Loucy (cell line): ENCODE results near the gene F11.
"Not testable (repeated sequence)": the region's sequence is repeated elsewhere in the genome, so short reads cannot be mapped to it uniquely, and the experiment has no call there.

Experiments used
- H2AFZ ChIP-seq: fragments of 200-600 bp; sonication (generic); 2 replicates; pipeline ENCODE4 v1.6.0; 2016; ENCODE audit warnings: antibody characterized with exemption, mild to moderate bottlenecking, low read length, moderate library complexity
- H3F3A ChIP-seq: fragments of 200-600 bp; 2 replicates; pipeline ENCODE4 v1.6.0; 2016; ENCODE audit warnings: antibody characterized with exemption, low read depth, mild to moderate bottlenecking
- H3K27me3 ChIP-seq: fragments of 200-600 bp; sonication (generic); 2 replicates; pipeline ENCODE4 v1.6.1; 2014; ENCODE audit warnings: low read length, mild to moderate bottlenecking; ENCODE audit not compliant: insufficient read depth, poor library complexity, severe bottlenecking
- H3K36me3 ChIP-seq: fragments of 200-600 bp; sonication (generic); 2 replicates; pipeline ENCODE4 v1.6.1; 2016; ENCODE audit warnings: low read length; ENCODE audit not compliant: insufficient read depth
- H3K4me1 ChIP-seq: fragments of 200-600 bp; sonication (generic); 2 replicates; pipeline ENCODE4 v1.5.1; 2014; ENCODE audit warnings: low read length, mild to moderate bottlenecking; ENCODE audit not compliant: insufficient read depth, poor library complexity, severe bottlenecking
- H3K4me2 ChIP-seq: fragments of 200-600 bp; sonication (generic); 2 replicates; pipeline ENCODE4 v1.6.0; 2014; ENCODE audit warnings: antibody characterized with exemption, low read length, low read depth, mild to moderate bottlenecking; ENCODE audit not compliant: poor library complexity, severe bottlenecking
- H3K4me3 ChIP-seq: fragments of 200-600 bp; sonication (generic); 2 replicates; pipeline ENCODE4 v1.5.1; 2014; ENCODE audit warnings: low read length, mild to moderate bottlenecking, mixed read lengths; ENCODE audit not compliant: poor library complexity, severe bottlenecking
- H3K79me2 ChIP-seq: fragments of 200-600 bp; sonication (generic); 2 replicates; pipeline ENCODE4 v1.6.1; 2014; ENCODE audit warnings: low read length; ENCODE audit not compliant: insufficient read depth
- H3K9ac ChIP-seq: fragments of 200-600 bp; sonication (generic); 2 replicates; pipeline ENCODE4 v1.6.0; 2014; ENCODE audit warnings: mild to moderate bottlenecking, low read depth, low read length, moderate library complexity; ENCODE audit not compliant: poor library complexity, severe bottlenecking
- H3K9me2 ChIP-seq: fragments of 200-600 bp; sonication (generic); replicated peaks from 2 replicates; pipeline ENCODE4 v1.6.1; 2016; ENCODE audit warnings: low read depth, low read length, mixed read lengths
- H3K9me3 ChIP-seq: fragments of 200-600 bp; sonication (generic); 2 replicates; pipeline ENCODE4 v1.6.1; 2014; ENCODE audit warnings: mild to moderate bottlenecking, antibody characterized with exemption, low read length, low read depth; ENCODE audit not compliant: insufficient read depth
- H4K20me1 ChIP-seq: fragments of 200-600 bp; sonication (generic); 2 replicates; pipeline ENCODE4 v1.6.0; 2014; ENCODE audit warnings: antibody characterized with exemption, low read length, mild to moderate bottlenecking; ENCODE audit not compliant: insufficient read depth, poor library complexity, severe bottlenecking
- EZH2phosphoT487 ChIP-seq: fragments of 200-600 bp; IDR thresholded peaks from 2 replicates; pipeline ENCODE4 v1.6.1; 2018; ENCODE audit warnings: antibody characterized with exemption, mild to moderate bottlenecking, moderate library complexity, borderline replicate concordance
- TF ChIP-seq, protein P1 (sequence below): fragments of 200-600 bp; sonication (generic); conservative IDR thresholded peaks from 2 replicates; pipeline ENCODE4 v1.5.1; 2014; ENCODE audit warnings: mild to moderate bottlenecking, antibody characterized with exemption, low read length

The F11 gene

DNA sequence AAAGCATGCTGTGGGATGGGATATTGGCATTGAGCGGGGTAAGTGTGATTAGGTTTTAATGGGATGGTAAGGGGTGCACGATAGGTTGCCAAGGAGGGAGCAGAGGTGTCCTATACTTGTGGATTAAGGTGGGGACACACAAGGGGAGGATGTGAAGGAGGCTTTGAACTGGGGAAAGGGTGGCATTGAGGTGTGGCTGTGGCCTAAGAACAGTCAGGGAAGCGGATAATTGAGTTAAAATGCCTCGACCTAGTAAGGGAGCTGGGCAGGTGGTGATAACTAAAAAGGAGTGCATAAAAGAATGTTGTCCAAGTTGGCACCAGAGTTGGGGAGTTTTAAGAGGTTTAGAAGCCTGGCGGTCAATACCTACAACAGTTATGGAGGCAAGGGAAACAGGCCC is 21.2 kb upstream of the F11 start:
- no peaks in the 10 kb centered on the region for H3K27me3 ChIP-seq
- no peaks in the 10 kb centered on the region for H4K20me1 ChIP-seq
- H2AFZ ChIP-seq = no peak overlapping the region
- H3K4me3 ChIP-seq = no peak overlapping the region
- no peaks in the 10 kb centered on the region for H3K9me2 ChIP-seq
- H3K9ac ChIP-seq = no peak overlapping the region
- no peaks in the 10 kb centered on the region for H3F3A ChIP-seq
- H3K36me3 ChIP-seq = no peaks in the 10 kb centered on the region
- no peaks in the 10 kb centered on the region for H3K9me3 ChIP-seq
- no peaks in the 10 kb centered on the region for H3K79me2 ChIP-seq
- H3K4me2 ChIP-seq = no peak overlapping the region
- TF ChIP-seq, protein P1, sequence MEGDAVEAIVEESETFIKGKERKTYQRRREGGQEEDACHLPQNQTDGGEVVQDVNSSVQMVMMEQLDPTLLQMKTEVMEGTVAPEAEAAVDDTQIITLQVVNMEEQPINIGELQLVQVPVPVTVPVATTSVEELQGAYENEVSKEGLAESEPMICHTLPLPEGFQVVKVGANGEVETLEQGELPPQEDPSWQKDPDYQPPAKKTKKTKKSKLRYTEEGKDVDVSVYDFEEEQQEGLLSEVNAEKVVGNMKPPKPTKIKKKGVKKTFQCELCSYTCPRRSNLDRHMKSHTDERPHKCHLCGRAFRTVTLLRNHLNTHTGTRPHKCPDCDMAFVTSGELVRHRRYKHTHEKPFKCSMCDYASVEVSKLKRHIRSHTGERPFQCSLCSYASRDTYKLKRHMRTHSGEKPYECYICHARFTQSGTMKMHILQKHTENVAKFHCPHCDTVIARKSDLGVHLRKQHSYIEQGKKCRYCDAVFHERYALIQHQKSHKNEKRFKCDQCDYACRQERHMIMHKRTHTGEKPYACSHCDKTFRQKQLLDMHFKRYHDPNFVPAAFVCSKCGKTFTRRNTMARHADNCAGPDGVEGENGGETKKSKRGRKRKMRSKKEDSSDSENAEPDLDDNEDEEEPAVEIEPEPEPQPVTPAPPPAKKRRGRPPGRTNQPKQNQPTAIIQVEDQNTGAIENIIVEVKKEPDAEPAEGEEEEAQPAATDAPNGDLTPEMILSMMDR = no peak
- no peaks in the 10 kb centered on the region for H3K4me1 ChIP-seq

DNA sequence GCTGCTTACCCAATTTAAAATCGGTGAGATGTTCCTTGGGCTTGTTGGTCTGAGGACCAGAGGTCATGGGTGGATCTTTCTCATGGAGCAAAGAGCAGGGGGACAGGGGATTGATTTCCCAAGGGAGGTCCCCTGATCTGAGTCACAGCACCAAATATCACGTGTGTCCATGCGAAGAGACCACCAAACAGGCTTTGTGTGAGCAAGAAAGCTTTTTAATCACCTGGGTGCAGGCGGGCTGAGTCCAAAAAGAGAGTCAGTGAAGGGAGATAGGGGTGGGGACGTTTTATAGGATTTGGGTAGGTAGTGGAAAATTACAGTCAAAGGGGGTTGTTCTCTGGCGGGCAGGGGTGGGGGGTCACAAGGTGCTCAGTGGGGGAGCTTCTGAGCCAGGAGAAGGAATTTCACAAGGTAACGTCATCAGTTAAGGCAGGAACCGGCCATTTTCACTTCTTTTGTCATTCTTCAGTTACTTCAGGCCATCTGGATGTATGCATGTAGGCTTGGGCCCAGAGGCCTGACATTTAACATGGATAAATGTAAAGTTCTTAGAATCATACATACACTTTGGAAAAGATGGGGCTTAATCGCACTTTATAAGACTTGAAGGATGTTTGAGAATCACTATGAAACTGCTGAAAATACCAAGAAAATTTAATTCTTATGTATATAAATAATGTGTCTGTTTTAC is 18.8 kb upstream of the F11 start:
- H3K79me2 ChIP-seq, H3K9me2 ChIP-seq, H3F3A ChIP-seq, H3K4me1 ChIP-seq, H3K9ac ChIP-seq, H3K36me3 ChIP-seq, H3K4me2 ChIP-seq, H3K27me3 ChIP-seq, H3K9me3 ChIP-seq, H4K20me1 ChIP-seq, H2AFZ ChIP-seq, H3K4me3 ChIP-seq: not testable (repeated sequence)

DNA sequence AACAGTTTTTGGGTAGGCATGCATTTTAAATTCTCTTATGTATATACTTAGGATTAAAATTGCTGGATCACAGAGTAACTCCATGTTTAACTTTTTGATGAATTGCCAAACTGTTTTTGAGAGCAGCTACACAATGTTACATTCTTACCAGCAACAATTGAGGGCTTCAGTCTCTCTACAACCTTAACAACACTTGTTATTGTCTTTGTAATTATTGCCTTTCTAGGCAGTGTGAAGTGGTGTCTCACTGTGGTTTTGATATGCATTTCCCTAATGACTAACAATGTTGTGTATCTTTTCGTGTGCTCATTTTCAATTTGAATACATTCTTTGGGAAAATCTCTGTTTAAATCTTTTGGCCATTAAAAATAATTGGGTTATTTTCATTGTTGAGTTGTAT is 17.3 kb upstream of the F11 start:
- no peak for TF ChIP-seq EZH2phosphoT487
- TF ChIP-seq, protein P1 = no peak
- H4K20me1 ChIP-seq = no peaks in the 10 kb centered on the region
- no peaks in the 10 kb centered on the region for H3K79me2 ChIP-seq
- no peak overlapping the region for H3K4me3 ChIP-seq
- H3K4me1 ChIP-seq = no peaks in the 10 kb centered on the region
- H3K4me2 ChIP-seq = no peak overlapping the region
- H3K36me3 ChIP-seq = no peaks in the 10 kb centered on the region
- H3K27me3 ChIP-seq = no peaks in the 10 kb centered on the region
- H3K9me3 ChIP-seq = no peaks in the 10 kb centered on the region
- no peak overlapping the region for H3K9ac ChIP-seq
- H3F3A ChIP-seq = no peaks in the 10 kb centered on the region
- H3K9me2 ChIP-seq = no peaks in the 10 kb centered on the region
- H2AFZ ChIP-seq = no peak overlapping the region
